ENCODE results near the gene CDH20. TPM values are rescaled to one million over a fixed set of nuclear protein-coding genes. Genes with fewer than 3 reads are reported as not detected.

The CDH20 gene
- total RNA-seq, 1 donor from 2014 or later, result 0.63 TPM

- H3K9me3 Mint-ChIP-seq, result no peaks in the 10 kb centered on the region
Measured at GRCh38 chr18:61292280-61293035, 40.8 kb upstream of the CDH20 start.

GRCh38 chr18:61295153-61295552 lies 38.1 kb upstream of the CDH20 start:
- TF ChIP-seq CTCF (conservative IDR thresholded peaks at IDR 0.05), result no peak
- Mint-ChIP-seq H3K4me3 (no peak overlapping the region), H3K9me3 (no peaks in the 10 kb centered on the region), H3K27me3 (ENCODE audit: low read depth) (peaks cover 2% of the 10 kb centered on the region), H3K36me3 (ENCODE audit: low read depth) (no peaks in the 10 kb centered on the region), H3K4me1 (no peaks in the 10 kb centered on the region), H3K27ac (ENCODE audit: unreplicated experiment) (no peak overlapping the region)
- DNase-seq (ENCODE audit: low read depth, low spot score), result no peak

More at GRCh38 chr18:61292280-61293035, 40.8 kb upstream of the CDH20 start:
- no peak for TF ChIP-seq CTCF (conservative IDR thresholded peaks at IDR 0.05)
- H3K36me3 Mint-ChIP-seq (ENCODE audit: low read depth), result no peaks in the 10 kb centered on the region
- H3K27me3 Mint-ChIP-seq (ENCODE audit: low read depth), result peaks cover 2% of the 10 kb centered on the region
- H3K4me1 Mint-ChIP-seq, result no peaks in the 10 kb centered on the region
- no peak for DNase-seq (ENCODE audit: low read depth, low spot score)
- no peak overlapping the region for H3K27ac Mint-ChIP-seq (ENCODE audit: unreplicated experiment)
- no peak overlapping the region for H3K4me3 Mint-ChIP-seq

GRCh38 chr18:61308004-61308403 lies 25.2 kb upstream of the CDH20 start:
- H3K4me3 Mint-ChIP-seq, result no peak overlapping the region
- H3K36me3 Mint-ChIP-seq (ENCODE audit: low read depth), result no peaks in the 10 kb centered on the region
- no peak for TF ChIP-seq CTCF (conservative IDR thresholded peaks at IDR 0.05)
- no peak overlapping the region for H3K27ac Mint-ChIP-seq (ENCODE audit: unreplicated experiment)
- H3K4me1 Mint-ChIP-seq, result no peaks in the 10 kb centered on the region
- no peaks in the 10 kb centered on the region for H3K9me3 Mint-ChIP-seq
- no peak for DNase-seq (ENCODE audit: low read depth, low spot score)
- H3K27me3 Mint-ChIP-seq (ENCODE audit: low read depth), result no peaks in the 10 kb centered on the region

GRCh38 chr18:61308795-61309393 lies 24.3 kb upstream of the CDH20 start:
- no peak overlapping the region for H3K4me3 Mint-ChIP-seq
- peaks cover 2% of the 10 kb centered on the region for H3K9me3 Mint-ChIP-seq
- DNase-seq (ENCODE audit: low read depth, low spot score), result no peak
- no peak overlapping the region for H3K27ac Mint-ChIP-seq (ENCODE audit: unreplicated experiment)
- H3K27me3 Mint-ChIP-seq (ENCODE audit: low read depth), result no peaks in the 10 kb centered on the region
- TF ChIP-seq CTCF (conservative IDR thresholded peaks at IDR 0.05), result no peak
- no peaks in the 10 kb centered on the region for H3K4me1 Mint-ChIP-seq
- H3K36me3 Mint-ChIP-seq (ENCODE audit: low read depth), result no peaks in the 10 kb centered on the region

GRCh38 chr18:61322265-61322873 lies 10.9 kb upstream of the CDH20 start:
- peak; percentile 91 for TF ChIP-seq CTCF (conservative IDR thresholded peaks at IDR 0.05)
- Mint-ChIP-seq H3K4me3 (no peak overlapping the region), H3K9me3 (no peaks in the 10 kb centered on the region), H3K36me3 (ENCODE audit: low read depth) (no peaks in the 10 kb centered on the region), H3K27me3 (ENCODE audit: low read depth) (peaks cover 1% of the 10 kb centered on the region), H3K27ac (ENCODE audit: unreplicated experiment) (no peak overlapping the region), H3K4me1 (no peaks in the 10 kb centered on the region)
- peak; percentile 83 for DNase-seq (ENCODE audit: low read depth, low spot score)

All from neural crest cell (in vitro differentiated cells).